IPS-20b (cell line): ENCODE measurements around the gene CNTN5.
"Not testable (repeated sequence)": the region's sequence is repeated elsewhere in the genome, so short reads cannot be mapped to it uniquely, and the experiment has no call there.

Source experiments
- H3K27ac ChIP-seq: one replicate; pipeline ENCODE4 v1.5.1; 2013; ENCODE audit warnings: low read length
- H3K27me3 ChIP-seq: 2 replicates; pipeline ENCODE4 v1.6.1; 2013; ENCODE audit warnings: mild to moderate bottlenecking, low read length, inconsistent platforms; ENCODE audit not compliant: insufficient read depth
- H3K36me3 ChIP-seq: 2 replicates; pipeline ENCODE4 v1.6.1; 2013; ENCODE audit warnings: low read depth, mild to moderate bottlenecking, inconsistent platforms, low read length, moderate library complexity; ENCODE audit not compliant: insufficient read depth
- H3K4me1 ChIP-seq: 2 replicates; pipeline ENCODE4 v1.6.1; 2013; ENCODE audit warnings: mild to moderate bottlenecking, control low read depth, inconsistent platforms, low read length, moderate library complexity; ENCODE audit not compliant: insufficient read depth
- H3K4me3 ChIP-seq: 2 replicates; pipeline ENCODE4 v1.5.1; 2013; ENCODE audit warnings: mild to moderate bottlenecking, low read length, inconsistent platforms
- H3K9ac ChIP-seq: 2 replicates; pipeline ENCODE4 v1.6.1; 2013; ENCODE audit warnings: low read depth, mild to moderate bottlenecking, inconsistent platforms, low read length, moderate library complexity
- H3K9me3 ChIP-seq: 2 replicates; pipeline ENCODE4 v1.6.1; 2013; ENCODE audit warnings: mild to moderate bottlenecking, low read depth, low read length, inconsistent platforms; ENCODE audit not compliant: insufficient read depth

Gene CNTN5

DNA sequence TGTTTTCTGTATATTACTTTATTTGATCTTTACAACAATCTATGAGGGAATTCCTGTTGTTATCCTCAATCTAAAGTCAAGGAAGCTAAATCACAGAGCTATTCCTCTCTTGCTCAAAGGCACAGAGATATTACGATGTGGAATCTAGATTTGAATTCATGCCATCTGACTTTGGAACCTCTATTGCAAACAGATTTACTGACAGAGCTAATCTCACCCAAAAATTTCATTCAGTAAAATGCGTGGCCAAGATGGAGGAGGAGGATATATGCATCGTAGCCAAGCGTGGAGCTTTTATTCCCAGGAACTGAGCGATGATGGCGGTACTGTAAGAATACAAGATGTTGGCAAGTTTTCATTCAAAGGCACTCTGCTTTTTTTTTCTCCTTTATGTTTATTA lies 791.8 kb downstream of the CNTN5 start:
- Histone ChIP-seq H3K9ac (no peak overlapping the region), H3K4me3 (no peak overlapping the region), H3K27me3 (no peaks in the 10 kb centered on the region), H3K9me3 (no peaks in the 10 kb centered on the region), H3K4me1 (no peaks in the 10 kb centered on the region), H3K27ac (no peak overlapping the region), H3K36me3 (no peaks in the 10 kb centered on the region)

DNA sequence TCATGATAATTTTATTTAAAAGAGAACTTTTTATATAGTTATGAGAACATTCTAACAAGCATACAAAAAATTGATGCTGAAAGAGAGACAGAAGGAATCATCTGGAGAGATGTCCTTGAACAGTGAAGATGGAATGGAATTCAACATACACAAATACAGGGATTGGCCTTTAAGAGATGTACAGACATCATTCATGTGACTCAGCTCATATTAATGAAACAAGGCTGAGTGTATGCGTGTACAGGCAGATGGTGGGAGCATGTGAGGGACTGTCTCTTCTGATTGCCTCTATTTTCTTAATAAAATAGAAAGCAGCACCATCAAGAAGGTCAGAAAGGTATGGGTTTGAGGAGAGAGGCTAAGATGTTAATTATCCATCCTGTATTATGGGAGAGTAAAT lies 793.3 kb downstream of the CNTN5 start:
- no peak overlapping the region for H3K9ac ChIP-seq
- H3K27ac ChIP-seq: no peak overlapping the region
- H3K27me3 ChIP-seq: no peaks in the 10 kb centered on the region
- no peaks in the 10 kb centered on the region for H3K4me1 ChIP-seq
- H3K9me3 ChIP-seq: no peaks in the 10 kb centered on the region
- H3K36me3 ChIP-seq: no peaks in the 10 kb centered on the region
- no peak overlapping the region for H3K4me3 ChIP-seq

GRCh38 chr11:99814738-99815137 lies 794.0 kb downstream of the CNTN5 start:
- Histone ChIP-seq H3K4me1 (no peaks in the 10 kb centered on the region), H3K9ac (no peak overlapping the region), H3K27me3 (no peaks in the 10 kb centered on the region), H3K9me3 (no peaks in the 10 kb centered on the region), H3K36me3 (no peaks in the 10 kb centered on the region), H3K27ac (no peak overlapping the region), H3K4me3 (no peak overlapping the region)

DNA sequence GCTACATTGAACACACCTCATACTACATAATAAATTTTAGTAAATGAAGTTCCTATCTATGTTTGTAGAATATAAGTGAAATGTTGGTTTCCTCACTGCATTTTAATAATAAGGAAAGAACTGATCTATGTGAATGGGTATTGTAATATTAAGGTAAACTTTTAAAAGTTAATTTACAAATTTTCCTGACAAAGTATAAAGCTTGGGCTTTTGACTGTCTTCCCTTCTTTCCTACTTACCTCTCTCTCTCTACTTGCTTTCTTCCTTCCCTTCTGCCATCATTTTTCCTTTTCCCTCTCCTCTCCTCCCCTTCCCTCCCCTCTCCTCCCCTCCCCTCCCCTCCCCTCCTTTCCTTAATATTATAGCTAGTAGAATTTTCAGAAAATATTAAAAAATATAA lies 798.2 kb downstream of the CNTN5 start:
- no peak overlapping the region for H3K4me3 ChIP-seq
- no peaks in the 10 kb centered on the region for H3K4me1 ChIP-seq
- no peaks in the 10 kb centered on the region for H3K9me3 ChIP-seq
- no peaks in the 10 kb centered on the region for H3K36me3 ChIP-seq
- no peak overlapping the region for H3K9ac ChIP-seq
- H3K27me3 ChIP-seq: no peaks in the 10 kb centered on the region
- H3K27ac ChIP-seq: no peak overlapping the region

- no peaks in the 10 kb centered on the region for H3K9me3 ChIP-seq
- no peak overlapping the region for H3K9ac ChIP-seq
- no peaks in the 10 kb centered on the region for H3K36me3 ChIP-seq
- no peaks in the 10 kb centered on the region for H3K4me1 ChIP-seq
- no peak overlapping the region for H3K4me3 ChIP-seq
- no peaks in the 10 kb centered on the region for H3K27me3 ChIP-seq
- no peak overlapping the region for H3K27ac ChIP-seq
Observed at GRCh38 chr11:99822846-99823565, 802.3 kb downstream of the CNTN5 start.

DNA sequence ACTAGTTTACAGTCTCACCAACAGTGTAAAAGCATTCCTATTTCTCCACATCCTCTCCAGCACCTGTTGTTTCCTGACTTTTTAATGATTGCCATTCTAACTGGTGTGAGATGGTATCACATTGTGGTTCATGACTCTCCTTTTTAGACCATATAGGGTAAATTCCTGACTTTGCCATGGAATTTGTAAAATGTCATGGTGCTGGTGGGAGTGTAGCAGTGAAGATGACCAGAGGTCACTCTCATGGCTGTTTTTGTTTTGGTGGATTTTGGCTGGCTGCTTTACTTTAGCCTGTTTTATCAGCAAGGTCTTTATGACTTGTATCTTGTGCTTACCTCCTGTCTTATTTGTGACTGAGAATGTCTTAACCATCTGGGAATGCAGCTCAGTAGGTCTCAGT lies 816.0 kb downstream of the CNTN5 start:
- H3K36me3 ChIP-seq, H3K4me3 ChIP-seq, H3K9me3 ChIP-seq, H3K4me1 ChIP-seq, H3K27me3 ChIP-seq, H3K27ac ChIP-seq, H3K9ac ChIP-seq: not testable (repeated sequence)

DNA sequence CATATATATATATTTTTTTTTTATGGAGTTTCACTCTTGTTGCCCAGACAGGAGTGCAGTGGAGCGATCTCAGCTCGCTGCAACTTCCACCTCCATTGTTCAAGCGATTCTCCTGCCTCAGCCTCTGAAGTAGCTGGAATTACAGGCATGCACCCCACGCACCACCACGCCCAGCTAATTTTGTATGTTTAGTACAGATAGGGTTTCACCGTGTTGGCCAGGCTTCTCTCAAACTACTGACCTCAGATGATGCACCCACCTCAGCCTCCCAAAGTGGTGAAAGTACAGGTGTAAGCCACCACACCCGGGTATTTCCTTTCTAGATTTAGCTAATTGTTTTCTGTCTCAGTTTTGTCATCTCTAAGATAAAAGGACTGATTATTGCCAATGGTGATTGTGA lies 821.1 kb downstream of the CNTN5 start:
- Histone ChIP-seq H3K9ac (no peak overlapping the region), H3K9me3 (no peaks in the 10 kb centered on the region), H3K36me3 (no peaks in the 10 kb centered on the region), H3K4me1 (no peaks in the 10 kb centered on the region), H3K4me3 (no peak overlapping the region), H3K27ac (no peak overlapping the region), H3K27me3 (no peaks in the 10 kb centered on the region)

- H3K27me3 ChIP-seq: no peaks in the 10 kb centered on the region
- no peak overlapping the region for H3K9ac ChIP-seq
- H3K9me3 ChIP-seq: no peaks in the 10 kb centered on the region
Observed at GRCh38 chr11:99865951-99866350, 845.2 kb downstream of the CNTN5 start.

GRCh38 chr11:99881610-99882009 lies 860.9 kb downstream of the CNTN5 start:
- Histone ChIP-seq H3K4me1 (no peaks in the 10 kb centered on the region), H3K9ac (no peak overlapping the region), H3K4me3 (no peak overlapping the region), H3K27me3 (no peaks in the 10 kb centered on the region), H3K27ac (no peak overlapping the region), H3K9me3 (no peaks in the 10 kb centered on the region), H3K36me3 (no peaks in the 10 kb centered on the region)

More at GRCh38 chr11:99865951-99866350, 845.2 kb downstream of the CNTN5 start:
- Histone ChIP-seq H3K4me3 (no peak overlapping the region), H3K4me1 (peaks cover 8% of the 10 kb centered on the region; the same call in 1 of the 2 replicates), H3K36me3 (no peaks in the 10 kb centered on the region), H3K27ac (no peak overlapping the region)

- no peak overlapping the region for H3K27ac ChIP-seq
- H3K27me3 ChIP-seq: no peaks in the 10 kb centered on the region
- no peak overlapping the region for H3K4me3 ChIP-seq
- no peaks in the 10 kb centered on the region for H3K36me3 ChIP-seq
- H3K9me3 ChIP-seq: no peaks in the 10 kb centered on the region
- H3K9ac ChIP-seq: no peak overlapping the region
- H3K4me1 ChIP-seq: no peaks in the 10 kb centered on the region
Observed at GRCh38 chr11:99884750-99885149, 864.0 kb downstream of the CNTN5 start.

DNA sequence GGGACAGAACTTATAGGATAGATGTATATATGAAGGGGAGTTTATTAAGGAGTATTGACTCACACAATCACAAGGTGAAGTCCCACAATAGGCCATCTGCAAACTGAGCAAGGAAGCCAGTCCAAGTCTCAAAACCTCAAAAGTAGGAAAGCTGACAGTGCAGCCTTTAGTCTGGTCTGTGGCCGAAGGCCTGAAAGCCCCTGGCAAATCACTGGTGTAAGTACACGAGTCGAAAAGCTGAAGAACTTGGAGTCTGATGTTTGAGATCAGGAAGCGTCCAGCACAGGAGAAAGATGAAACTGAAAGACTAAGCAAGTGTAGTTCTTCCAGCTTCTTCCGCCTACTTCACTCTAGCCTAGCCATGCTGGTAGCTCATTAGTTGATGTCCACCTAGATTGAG lies 866.7 kb downstream of the CNTN5 start:
- Histone ChIP-seq H3K27ac (no peak overlapping the region), H3K9me3 (no peaks in the 10 kb centered on the region), H3K9ac (no peak overlapping the region), H3K27me3 (no peaks in the 10 kb centered on the region), H3K36me3 (no peaks in the 10 kb centered on the region), H3K4me3 (no peak overlapping the region), H3K4me1 (no peaks in the 10 kb centered on the region)

GRCh38 chr11:99893811-99894210 lies 873.1 kb downstream of the CNTN5 start:
- Histone ChIP-seq H3K27me3 (no peaks in the 10 kb centered on the region), H3K9me3 (no peaks in the 10 kb centered on the region), H3K4me3 (no peak overlapping the region), H3K9ac (no peak overlapping the region), H3K27ac (no peak overlapping the region), H3K36me3 (no peaks in the 10 kb centered on the region), H3K4me1 (no peaks in the 10 kb centered on the region)
